Cardiac muscle cell (in vitro differentiated cells and primary cell): ENCODE data around the gene IFNAR2. TPM values are rescaled to one million over a fixed set of nuclear protein-coding genes. Genes with fewer than 3 reads are reported as not detected.
"Not testable (repeated sequence)": the region's sequence is repeated elsewhere in the genome, so short reads cannot be mapped to it uniquely, and the experiment has no call there.

Experiments
- DNase-seq, 2 donors: peaks; one replicate each; pipeline versions ENCODE4 v3.0.0 to v3.0.0-alpha.2; 2010 to 2017; ENCODE audit warnings: low read depth in 1 of 2, low spot score in 1 of 2
- H3K27ac ChIP-seq: fragments of 200-600 bp; sonication (generic); 2 replicates; pipeline ENCODE4 v1.5.1; 2016
- H3K27me3 ChIP-seq: fragments of 200-600 bp; sonication (generic); 2 replicates; pipeline ENCODE4 v1.6.0; 2016; ENCODE audit warnings: control low read depth
- H3K36me3 ChIP-seq: fragments of 200-600 bp; sonication (generic); 2 replicates; pipeline ENCODE4 v1.5.1; 2016; ENCODE audit warnings: control low read depth
- H3K4me1 ChIP-seq: fragments of 200-600 bp; sonication (generic); 2 replicates; pipeline ENCODE4 v1.8.1; 2017; ENCODE audit warnings: low read depth, mild to moderate bottlenecking, mixed run types
- H3K4me3 ChIP-seq: fragments of 200-600 bp; sonication (generic); 2 replicates; pipeline ENCODE4 v1.5.1; 2016; ENCODE audit warnings: mild to moderate bottlenecking
- H3K9me3 ChIP-seq: fragments of 200-600 bp; sonication (generic); 2 replicates; pipeline ENCODE4 v1.5.1; 2017; ENCODE audit warnings: low read depth, mild to moderate bottlenecking, control low read depth
- CTCF ChIP-seq: IDR thresholded peaks from 2 replicates; pipeline ENCODE4 v1.5.1; 2012; ENCODE audit warnings: low read depth, mild to moderate bottlenecking, low read length
- polyA plus RNA-seq: library from polyadenylated mRNA; unstranded; fragments of >200 nt; fragmentation: Nextera tagmentation; extraction: Ambion mirVana; gene quantifications from 2 replicates; pipeline ENCODE4 v1.2.1, GENCODE V29; 2016
- total RNA-seq: library from RNA; depleted of rRNA; stranded (reverse); fragments of >200 nt; gene quantifications from 2 replicates; pipeline ENCODE4 v1.2.3, GENCODE V29; 2016

Gene IFNAR2
- total and polyA plus RNA-seq, 2 experiments from 2014 or later = 3.3 to 10.9 TPM

DNA sequence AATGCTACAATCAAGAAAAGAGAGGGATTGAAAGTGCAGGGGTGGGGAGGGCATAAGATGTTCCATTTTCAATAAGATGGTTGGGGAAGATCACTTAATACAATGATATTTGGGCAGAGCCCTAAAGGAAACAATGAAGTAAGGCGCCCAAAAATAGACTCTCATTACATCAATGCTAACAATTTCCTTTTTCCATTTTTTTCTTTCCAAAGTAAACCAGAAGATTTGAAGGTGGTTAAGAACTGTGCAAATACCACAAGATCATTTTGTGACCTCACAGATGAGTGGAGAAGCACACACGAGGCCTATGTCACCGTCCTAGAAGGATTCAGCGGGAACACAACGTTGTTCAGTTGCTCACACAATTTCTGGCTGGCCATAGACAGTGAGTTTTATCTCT is 16.8 kb downstream of the IFNAR2 start:
- no peak for TF ChIP-seq CTCF
- DNase-seq = no peak
- Histone ChIP-seq H3K9me3 (no peaks in the 10 kb centered on the region), H3K36me3 (peaks cover 26% of the 10 kb centered on the region), H3K27ac (no peak overlapping the region), H3K4me1 (peaks cover 4% of the 10 kb centered on the region), H3K4me3 (no peak overlapping the region), H3K27me3 (no peaks in the 10 kb centered on the region)

- Histone ChIP-seq H3K4me1 (no peaks in the 10 kb centered on the region), H3K27me3 (no peaks in the 10 kb centered on the region), H3K27ac (no peak overlapping the region), H3K9me3 (no peaks in the 10 kb centered on the region), H3K4me3 (no peak overlapping the region), H3K36me3 (peaks cover 31% of the 10 kb centered on the region)
- no peak for TF ChIP-seq CTCF
- DNase-seq = no peak
Observed at GRCh38 chr21:33246963-33247362, 17.2 kb downstream of the IFNAR2 start.

GRCh38 chr21:33247599-33247998 is 17.9 kb downstream of the IFNAR2 start:
- no peak for DNase-seq
- Histone ChIP-seq H3K27ac (no peak overlapping the region), H3K36me3 (peaks cover 33% of the 10 kb centered on the region), H3K4me3 (no peak overlapping the region), H3K9me3 (no peaks in the 10 kb centered on the region), H3K4me1 (no peaks in the 10 kb centered on the region), H3K27me3 (no peaks in the 10 kb centered on the region)
- TF ChIP-seq CTCF = no peak

- Histone ChIP-seq H3K27ac (no peak overlapping the region), H3K4me3 (no peak overlapping the region), H3K27me3 (no peaks in the 10 kb centered on the region), H3K4me1 (no peaks in the 10 kb centered on the region), H3K9me3 (no peaks in the 10 kb centered on the region), H3K36me3 (peaks cover 37% of the 10 kb centered on the region)
- no peak for DNase-seq
- TF ChIP-seq CTCF = no peak
Observed at GRCh38 chr21:33249331-33250002, 19.7 kb downstream of the IFNAR2 start.

- Histone ChIP-seq H3K27ac (no peak overlapping the region), H3K4me3 (no peak overlapping the region), H3K27me3 (no peaks in the 10 kb centered on the region), H3K9me3 (no peaks in the 10 kb centered on the region), H3K36me3 (peaks cover 30% of the 10 kb centered on the region), H3K4me1 (no peaks in the 10 kb centered on the region)
- DNase-seq = no peak
- no peak for TF ChIP-seq CTCF
Observed at GRCh38 chr21:33251119-33251518, 21.4 kb downstream of the IFNAR2 start.

- not testable (repeated sequence) for H3K27ac ChIP-seq, H3K4me3 ChIP-seq, H3K4me1 ChIP-seq, H3K27me3 ChIP-seq, DNase-seq, H3K9me3 ChIP-seq
- peaks cover 22% of the 10 kb centered on the region for H3K36me3 ChIP-seq
Observed at GRCh38 chr21:33253382-33253781, 23.6 kb downstream of the IFNAR2 start.
